ENCODE results near the gene DCAF11. TPM values are rescaled to one million over a fixed set of nuclear protein-coding genes. Genes with fewer than 3 reads are reported as not detected.
"Not testable (repeated sequence)": the region's sequence is repeated elsewhere in the genome, so short reads cannot be mapped to it uniquely, and the experiment has no call there.

DCAF11 gene
- total RNA-seq, 2 donors from 2014 or later, result 32.2 to 37.1 TPM

DNA sequence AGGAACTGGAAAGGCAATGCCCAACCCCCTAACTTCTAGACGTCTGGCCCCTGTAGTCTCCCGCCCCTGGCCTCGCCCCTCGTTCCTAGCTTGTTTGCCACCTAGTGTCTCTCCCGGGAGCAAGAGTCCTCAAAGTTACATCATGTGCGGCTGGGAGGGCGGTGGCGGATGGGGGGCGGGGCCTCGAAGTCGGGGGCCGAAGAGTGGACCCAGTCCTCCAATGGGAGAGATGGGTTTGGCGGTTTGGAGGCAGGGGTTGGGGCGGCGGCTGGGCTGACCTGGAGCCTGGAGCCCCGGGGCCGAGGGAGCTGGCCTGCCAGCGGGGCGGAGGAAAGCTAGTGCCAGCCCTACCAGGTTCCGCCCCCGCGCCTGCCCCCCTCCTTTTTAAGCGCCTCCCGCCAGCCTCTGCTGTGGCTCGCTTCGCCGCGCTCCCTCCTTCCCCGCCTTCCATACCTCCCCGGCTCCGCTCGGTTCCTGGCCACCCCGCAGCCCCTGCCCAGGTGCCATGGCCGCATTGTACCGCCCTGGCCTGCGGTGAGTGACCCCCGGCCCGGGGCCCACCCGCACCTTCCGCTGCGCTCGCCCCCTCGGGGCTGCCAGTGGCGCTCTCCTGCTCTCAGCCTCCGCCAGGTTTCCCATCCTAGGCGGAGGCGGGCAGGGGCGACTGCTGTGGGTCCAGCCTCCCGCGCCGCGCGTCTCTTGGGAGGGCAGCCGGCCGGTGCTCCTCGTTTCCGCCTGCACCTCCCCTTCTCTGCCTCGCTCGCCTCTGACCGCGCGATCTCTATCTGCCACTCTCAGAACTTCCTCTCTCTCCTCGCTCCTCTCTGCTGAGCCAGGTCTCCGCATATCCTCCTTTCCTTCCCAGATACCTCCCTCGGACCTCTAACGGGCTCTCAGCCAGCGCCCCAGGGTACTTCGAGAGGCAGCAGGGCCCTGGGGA lies 20.4 kb upstream of the DCAF11 start, which contains the start of gene PCK2:
TSS of gene PCK2 (plus strand) at position 411 of the 940 bp plus-strand sequence. CDS start at position 506, 95 bp downstream.
- peak; percentile 98 for DNase-seq (ENCODE audit: low spot score)
- intact Hi-C loops (cut with DNase I), result no loop called here

DNA sequence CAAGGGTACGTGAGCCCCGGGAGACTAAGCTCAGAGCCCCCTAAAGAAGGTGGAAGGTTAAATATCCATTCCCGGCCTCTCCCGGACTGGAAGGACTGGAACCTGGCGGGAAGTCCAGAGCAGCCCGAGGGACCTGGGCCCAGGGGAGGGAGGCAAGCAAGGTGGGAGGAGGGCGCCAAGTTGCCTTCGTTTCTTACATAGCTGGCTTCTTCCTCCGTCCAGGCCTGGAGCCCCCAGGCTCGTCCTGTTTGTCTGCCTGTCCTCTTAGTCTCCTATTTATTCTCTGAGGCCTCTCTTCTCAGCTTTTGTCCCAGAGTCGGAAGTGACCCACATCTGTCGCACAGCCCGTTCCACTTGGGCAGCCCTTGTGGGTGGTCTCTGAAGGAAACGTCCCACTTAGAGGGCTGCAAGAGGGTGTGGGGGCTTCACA lies 19.7 kb upstream of the DCAF11 start:
- intact Hi-C loops (cut with DNase I), result no loop called here
- no peak for DNase-seq (ENCODE audit: low spot score)

DNA sequence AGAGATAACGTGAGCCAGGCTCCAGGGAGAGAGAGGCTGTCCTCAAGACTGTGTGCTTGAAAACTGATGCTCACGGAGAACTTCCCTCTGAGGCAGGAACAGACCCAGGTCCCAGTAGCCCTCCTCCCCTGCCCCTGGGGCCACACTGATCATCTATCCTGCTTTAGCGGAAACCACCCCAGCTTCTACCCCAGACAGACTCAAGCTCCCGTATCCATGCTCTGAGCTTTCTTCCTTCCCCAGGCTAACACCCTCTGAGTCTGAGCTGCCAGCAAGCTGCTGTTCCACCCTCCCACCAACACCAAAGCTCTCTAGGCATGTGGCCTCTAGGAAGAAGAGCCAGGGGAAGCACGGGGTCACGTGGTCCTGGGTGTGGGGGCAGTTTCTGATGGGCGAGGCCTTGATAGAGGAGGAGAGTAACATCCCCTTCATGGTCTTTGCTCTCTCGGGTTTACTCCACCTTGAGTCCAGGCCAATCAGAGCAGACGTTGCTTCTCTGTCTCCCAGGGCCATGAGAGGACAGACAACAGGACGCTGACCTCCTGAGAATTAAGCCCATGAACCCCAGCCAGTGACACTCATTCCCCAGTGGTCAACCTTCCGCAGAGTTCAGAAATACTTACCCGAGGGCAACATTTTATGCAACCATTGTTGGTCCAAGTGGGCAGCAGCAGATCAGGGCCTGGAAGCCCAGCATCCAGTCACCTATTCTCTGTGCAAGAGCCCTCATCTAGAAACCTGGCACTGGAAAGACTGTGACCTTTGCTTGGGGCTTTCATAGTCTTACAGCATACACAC lies 19.1 kb upstream of the DCAF11 start:
- intact Hi-C loops (cut with DNase I), result no loop called here
- peak; percentile 90 for DNase-seq (ENCODE audit: low spot score)

DNA sequence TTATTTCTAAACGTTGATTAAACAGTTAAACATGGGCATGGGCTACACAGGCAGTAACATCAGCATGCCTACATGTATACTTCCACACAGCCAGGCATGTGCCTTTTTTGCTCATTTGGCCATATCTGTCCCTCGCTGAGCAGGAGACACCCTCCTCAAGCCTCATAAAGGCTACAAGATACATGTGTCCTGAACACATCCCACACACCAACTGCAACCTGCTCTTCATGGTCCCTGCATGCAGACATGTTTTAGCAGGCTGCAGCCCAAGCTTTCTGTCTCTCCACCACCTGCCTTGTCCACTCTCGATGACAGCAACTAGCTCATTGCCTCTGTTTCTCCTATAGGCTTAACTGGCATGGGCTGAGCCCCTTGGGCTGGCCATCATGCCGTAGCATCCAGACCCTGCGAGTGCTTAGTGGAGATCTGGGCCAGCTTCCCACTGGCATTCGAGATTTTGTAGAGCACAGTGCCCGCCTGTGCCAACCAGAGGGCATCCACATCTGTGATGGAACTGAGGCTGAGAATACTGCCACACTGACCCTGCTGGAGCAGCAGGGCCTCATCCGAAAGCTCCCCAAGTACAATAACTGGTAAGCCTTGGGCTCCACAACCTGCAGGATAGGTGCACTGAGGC lies 17.9 kb upstream of the DCAF11 start:
- DNase-seq (ENCODE audit: low spot score), result no peak
- intact Hi-C loops (cut with DNase I), result no loop called here

DNA sequence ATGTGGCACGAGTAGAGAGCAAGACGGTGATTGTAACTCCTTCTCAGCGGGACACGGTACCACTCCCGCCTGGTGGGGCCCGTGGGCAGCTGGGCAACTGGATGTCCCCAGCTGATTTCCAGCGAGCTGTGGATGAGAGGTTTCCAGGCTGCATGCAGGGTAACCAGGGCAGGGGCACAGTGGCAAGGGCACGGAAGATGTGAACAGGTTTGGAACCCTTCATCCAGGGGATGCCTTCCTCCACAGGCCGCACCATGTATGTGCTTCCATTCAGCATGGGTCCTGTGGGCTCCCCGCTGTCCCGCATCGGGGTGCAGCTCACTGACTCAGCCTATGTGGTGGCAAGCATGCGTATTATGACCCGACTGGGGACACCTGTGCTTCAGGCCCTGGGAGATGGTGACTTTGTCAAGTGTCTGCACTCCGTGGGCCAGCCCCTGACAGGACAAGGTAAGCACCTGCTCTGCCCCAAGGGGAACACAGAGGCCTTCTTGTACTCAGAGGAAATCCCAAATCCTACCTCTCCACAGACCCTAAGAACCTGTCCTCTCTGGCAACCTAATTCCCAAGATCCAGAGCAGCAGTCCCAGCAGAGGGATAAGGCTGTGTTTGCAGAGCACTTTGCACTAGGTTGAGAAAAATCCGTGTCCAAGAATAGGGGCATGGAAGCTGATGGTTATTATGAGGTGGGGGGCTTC lies 16.2 kb upstream of the DCAF11 start:
- no peak for DNase-seq (ENCODE audit: low spot score)
- intact Hi-C loops (cut with DNase I), result no loop called here

DNA sequence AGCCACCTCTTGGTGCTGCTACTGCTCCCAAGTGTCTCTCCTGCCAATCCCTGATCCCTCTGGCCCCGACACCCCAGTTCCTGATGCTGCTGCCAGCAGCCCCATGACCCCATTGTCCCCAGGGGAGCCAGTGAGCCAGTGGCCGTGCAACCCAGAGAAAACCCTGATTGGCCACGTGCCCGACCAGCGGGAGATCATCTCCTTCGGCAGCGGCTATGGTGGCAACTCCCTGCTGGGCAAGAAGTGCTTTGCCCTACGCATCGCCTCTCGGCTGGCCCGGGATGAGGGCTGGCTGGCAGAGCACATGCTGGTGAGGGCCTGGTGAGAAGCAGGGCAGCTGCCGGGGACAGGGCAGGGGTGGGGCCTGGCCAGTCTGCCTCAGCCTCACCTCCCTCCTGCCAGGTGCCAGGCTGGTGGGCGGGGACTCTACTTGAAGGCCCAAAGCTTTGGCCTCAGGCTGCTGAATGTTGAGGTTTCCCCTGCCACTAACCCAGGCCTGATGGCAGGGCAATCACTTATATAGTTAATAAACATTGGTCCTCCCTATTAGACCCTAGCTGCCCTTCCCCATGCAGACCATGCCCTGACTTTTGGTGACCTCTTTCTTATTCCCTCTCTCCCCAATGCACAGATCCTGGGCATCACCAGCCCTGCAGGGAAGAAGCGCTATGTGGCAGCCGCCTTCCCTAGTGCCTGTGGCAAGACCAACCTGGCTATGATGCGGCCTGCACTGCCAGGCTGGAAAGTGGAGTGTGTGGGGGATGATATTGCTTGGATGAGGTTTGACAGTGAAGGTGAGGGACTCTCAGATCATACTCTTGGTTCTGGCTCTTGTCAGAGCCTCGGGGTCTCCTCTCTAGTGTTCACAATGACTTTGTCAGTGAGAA lies 15.4 kb upstream of the DCAF11 start:
- intact Hi-C loops (cut with DNase I), result no loop called here
- DNase-seq (ENCODE audit: low spot score), result no peak

DNA sequence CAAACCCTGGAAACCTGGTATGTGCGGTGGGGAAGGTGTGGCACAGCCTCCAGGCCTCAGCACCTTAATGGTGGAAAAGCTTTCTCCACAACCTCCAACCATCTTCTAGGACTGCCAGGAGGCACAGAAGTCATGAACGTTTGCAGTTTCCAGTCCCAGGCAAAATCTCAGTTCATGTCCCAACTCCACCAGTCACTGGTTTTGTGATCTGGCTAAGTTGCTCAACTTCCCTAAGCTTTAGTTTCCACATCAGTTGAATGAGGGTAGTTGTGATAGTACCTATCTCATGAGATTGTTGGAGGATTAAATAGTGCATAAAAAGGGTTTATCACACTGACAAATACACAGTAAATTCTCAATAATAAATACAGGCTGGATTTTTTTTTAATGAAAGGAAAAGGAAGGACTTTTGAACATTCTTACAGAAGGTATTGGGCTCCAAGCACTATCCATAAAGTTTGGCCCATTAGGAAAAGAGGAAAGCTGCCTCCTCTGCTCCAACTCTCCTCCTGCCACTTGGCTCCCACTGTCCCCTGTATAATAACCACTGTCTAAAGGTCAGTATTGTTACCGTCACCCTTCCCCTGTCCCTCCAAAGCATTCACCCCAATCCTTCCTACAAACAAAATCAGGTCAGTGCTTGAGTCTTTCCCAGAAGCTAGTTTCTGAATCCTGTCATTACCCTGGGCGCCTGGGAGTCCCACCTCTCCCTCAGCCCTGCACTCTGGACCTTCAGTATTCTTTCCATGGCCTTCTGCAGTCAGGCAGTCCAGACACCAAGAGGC lies 14.2 kb upstream of the DCAF11 start:
- no peak for DNase-seq (ENCODE audit: low spot score)
- intact Hi-C loops (cut with DNase I), result no loop called here

DNA sequence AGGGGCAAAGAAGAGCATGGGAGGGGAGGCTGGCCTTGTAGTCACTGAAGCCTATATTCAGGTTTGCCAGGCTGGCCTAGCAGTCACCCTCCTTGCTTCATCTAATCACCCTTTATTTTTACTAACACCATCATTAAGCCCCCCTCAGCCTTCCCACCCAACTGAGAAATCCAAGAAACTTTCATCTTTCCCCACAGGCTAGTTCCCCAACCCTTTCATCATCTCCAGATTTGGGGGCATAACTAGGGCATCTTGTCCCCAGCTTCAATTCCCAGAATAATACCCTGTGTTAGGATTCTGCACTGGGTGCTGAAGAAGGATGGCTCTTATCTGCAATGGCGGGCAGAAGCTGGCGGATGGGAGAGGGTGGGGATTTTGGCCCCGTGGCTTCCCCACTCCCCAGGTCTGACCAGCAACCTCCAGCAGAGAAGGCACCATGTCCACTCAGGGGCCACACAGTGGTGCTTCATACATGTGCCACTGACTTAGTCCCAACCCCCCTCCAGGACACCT lies 13.5 kb upstream of the DCAF11 start:
- intact Hi-C loops (cut with DNase I), result no loop called here
- no peak for DNase-seq (ENCODE audit: low spot score)

DNA sequence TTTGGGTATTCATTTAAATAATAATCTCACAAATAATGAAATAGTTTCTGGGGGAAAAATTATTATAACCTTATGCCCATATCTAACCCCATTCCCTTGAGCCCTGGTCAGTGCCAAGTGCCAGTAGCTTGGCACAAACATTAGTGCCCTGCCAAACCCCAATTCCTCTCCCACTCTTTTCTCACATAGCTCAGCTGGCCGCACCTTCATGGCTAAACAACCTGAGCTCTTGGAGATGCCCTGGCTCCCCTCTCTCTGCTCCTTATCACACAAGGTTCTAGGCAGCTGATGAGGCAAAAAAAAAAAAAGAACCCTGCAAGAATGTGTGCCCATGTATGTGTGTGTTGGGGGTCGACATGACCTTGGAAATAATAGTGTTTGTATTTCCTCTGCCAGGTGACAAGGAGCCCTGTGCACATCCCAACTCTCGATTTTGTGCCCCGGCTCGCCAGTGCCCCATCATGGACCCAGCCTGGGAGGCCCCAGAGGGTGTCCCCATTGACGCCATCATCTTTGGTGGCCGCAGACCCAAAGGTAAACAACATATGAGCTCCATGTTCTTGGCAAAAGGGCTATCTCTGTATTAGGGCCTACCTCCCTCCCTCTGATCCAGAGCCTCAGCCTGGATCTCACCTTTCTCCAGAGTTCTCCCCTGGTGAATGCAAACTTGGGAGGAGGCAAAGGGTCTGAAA lies 12.1 kb upstream of the DCAF11 start:
- intact Hi-C loops (cut with DNase I), result no loop called here
- DNase-seq (ENCODE audit: low spot score), result no peak

DNA sequence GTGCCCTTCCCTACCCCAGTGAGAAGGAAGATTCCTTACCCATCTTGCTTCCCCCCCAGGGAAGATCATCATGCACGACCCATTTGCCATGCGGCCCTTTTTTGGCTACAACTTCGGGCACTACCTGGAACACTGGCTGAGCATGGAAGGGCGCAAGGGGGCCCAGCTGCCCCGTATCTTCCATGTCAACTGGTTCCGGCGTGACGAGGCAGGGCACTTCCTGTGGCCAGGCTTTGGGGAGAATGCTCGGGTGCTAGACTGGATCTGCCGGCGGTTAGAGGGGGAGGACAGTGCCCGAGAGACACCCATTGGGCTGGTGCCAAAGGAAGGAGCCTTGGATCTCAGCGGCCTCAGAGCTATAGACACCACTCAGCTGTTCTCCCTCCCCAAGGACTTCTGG lies 11.1 kb upstream of the DCAF11 start:
- no peak for DNase-seq (ENCODE audit: low spot score)

DNA sequence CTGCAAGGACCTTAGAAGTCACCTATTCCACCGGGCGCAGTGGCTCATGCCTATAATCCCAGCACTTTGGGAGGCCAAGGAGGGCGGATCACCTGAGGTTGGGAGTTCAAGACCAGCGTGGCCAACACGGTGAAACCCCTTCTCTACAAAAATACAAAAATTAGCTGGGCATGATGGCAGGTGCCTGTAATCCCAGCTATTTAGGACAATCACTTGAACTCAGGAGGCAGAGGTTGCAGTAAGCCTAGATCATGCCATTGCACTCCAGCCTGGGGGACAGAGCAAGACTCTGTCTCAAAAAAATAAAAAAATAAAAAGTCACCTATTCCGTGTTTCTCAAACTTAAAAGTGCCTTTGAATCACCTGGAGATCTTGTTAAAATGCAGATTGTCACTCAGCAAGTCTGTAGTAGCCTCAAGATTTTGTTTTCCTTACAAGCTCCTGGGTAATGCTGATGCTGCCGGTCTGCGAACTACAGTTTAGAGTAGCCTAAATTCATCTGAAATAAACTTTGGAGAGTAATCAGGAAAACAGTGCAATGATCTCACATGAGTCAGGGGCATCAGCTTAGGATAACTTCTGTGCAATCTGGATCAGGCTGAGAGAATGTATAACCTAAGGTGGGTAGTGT lies 8.9 kb upstream of the DCAF11 start:
- DNase-seq (ENCODE audit: low spot score); intact Hi-C loops (cut with DNase I): not testable (repeated sequence)

More for the DNA sequence above, 11.1 kb upstream of the DCAF11 start:
- intact Hi-C loops (cut with DNase I), result no loop called here

DNA sequence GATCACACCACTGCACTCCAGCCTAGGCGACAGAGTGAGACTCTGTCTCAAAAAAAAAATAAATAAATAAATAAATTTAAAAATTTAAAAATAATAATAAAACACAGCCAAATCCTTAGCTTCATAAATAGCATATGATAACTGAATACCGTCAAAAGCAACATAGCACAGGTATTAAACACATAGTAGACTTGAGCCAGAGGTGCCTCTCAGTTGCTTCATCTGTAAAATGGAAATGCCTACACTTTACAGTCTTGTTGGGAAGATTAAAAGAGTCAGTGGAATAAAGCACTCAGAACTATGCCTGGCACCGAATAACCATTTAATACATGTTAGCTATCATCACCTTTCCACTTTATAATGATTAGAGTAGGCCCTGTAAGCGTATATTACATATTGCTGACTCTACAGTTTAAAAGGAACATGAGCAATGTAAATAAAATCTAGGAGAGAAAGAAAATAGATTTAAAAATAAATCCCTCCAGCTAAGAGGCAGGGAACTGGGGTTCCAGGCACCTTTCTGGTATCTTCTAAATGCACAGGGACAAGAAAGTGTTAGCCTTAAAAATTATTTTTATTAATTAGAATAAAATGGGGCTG lies 7.8 kb upstream of the DCAF11 start:
- DNase-seq (ENCODE audit: low spot score), result no peak
- intact Hi-C loops (cut with DNase I), result no loop called here

DNA sequence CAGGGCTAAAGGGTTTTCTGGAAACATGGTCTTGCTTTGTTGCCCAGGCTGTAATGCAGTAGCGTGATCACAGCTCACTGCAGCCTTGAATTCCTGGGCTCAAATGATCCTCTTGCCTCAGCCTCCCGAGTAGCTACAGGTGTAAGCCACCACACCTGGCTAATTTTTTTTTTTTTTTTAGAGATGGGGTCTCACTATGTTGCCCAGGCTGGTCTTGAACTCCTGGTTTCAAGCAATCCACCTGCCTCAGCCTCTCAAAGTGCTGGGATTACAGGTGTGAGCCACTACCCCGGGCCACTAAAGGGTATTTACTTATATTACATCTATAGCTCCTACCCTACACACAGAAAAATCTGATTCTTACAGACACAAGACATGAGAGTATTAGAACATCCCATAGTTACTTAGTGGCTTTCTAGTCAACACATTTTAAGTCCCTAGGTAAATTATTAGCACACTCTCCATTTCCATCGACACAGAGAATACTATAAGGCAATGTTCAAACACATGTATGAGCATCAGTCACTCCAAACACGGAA lies 6.2 kb upstream of the DCAF11 start:
- DNase-seq (ENCODE audit: low spot score), result no peak
- intact Hi-C loops (cut with DNase I), result no loop called here

DNA sequence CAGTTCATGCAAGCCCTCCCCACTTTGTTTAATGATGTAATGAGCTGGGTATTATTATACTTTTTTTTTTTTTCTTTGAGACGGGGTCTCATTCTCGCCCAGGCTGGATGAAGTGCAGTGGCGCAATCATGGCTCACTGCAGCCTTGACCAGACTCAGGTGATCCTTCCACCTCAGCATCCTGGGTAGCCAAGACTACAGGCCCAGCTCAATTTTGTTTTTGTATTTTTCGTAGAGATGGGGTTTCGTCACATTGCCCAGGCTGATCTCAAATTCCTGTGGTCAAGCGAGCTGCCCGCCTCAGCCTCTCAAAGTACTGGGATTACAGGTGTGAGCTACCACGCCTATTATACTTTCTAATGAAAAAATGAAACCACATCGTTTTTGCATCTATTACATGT lies 4.5 kb upstream of the DCAF11 start:
- intact Hi-C loops (cut with DNase I), result no loop called here
- no peak for DNase-seq (ENCODE audit: low spot score)

DNA sequence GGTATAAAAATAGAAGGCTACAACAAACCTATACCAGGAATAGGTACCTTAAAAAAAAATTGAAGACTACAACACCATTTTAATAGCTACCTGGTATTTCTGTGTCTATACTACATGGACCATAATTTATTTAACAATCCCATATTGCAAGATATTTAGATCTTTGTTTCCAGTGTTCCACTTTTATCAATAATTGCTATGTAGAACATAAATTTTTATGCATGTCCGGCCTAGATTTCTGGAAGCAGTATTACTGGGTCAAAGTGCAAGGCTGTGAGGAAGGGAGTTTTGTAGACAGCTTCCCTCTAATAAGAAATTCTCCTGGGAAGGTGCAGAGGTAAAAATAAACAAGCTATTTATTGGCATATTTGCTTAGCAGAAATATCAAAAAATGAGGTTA lies 4.1 kb upstream of the DCAF11 start:
- no peak for DNase-seq (ENCODE audit: low spot score)
- intact Hi-C loops (cut with DNase I), result no loop called here

DNA sequence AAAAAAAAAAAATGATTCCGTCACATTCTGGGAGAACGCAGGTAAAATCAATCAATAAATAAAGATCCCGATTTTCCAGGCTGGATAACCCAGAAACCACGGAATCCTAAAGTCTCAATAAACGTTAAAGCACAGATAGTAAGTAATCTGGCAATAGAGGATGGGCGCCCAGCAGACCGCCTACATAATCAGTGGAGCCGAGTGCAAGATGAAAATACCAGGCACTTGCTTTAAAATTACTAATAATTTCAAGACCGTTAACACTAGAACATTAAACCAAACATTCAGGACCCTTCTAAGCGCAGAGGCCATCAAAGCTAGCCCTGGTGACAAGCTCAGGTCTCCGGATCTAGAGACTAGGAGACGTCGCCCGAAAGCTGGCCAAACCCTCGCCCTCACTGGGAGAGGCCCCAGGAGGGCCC lies 1.2 kb upstream of the DCAF11 start:
- intact Hi-C loops (cut with DNase I), result no loop called here
- DNase-seq (ENCODE audit: low spot score), result no peak
